SU-DHL-6 (cell line): ENCODE measurements around the gene DSN1.

Experiments
- CTCF ChIP-seq: fragments of 200-600 bp; sonication (generic); IDR thresholded peaks from one replicate; pipeline ENCODE4 v1.5.1; 2017; ENCODE audit warnings: antibody characterized with exemption, mild to moderate bottlenecking, low read length, moderate library complexity; ENCODE audit not compliant: insufficient read depth, poor library complexity, severe bottlenecking
- EZH2phosphoT487 ChIP-seq: fragments of 200-600 bp; sonication (generic), shearing (Covaris generic); conservative IDR thresholded peaks from 2 replicates; pipeline ENCODE4 v1.6.1; 2018; ENCODE audit warnings: mild to moderate bottlenecking, antibody characterized with exemption, low read length, moderate library complexity, mixed read lengths

DNA sequence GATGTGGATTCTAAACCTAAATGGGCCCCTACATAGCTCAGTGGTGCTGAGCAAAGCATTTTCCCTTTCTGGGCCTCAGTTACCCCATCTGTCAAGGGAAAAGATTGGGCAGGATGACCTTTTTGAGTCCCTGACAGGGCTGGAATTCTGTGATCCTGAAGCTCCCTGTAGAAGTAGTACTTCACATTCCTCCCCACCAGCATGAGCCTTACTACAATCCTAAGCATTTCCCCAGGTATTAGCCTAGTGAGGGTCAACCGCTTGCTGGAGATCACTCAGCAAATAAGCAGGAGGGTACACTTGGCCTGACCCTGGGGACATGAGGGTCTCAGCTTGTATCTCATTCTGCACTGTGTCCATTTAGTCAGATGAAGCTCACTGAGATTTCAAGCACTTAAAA lies 41.1 kb downstream of the DSN1 start:
- no peak for TF ChIP-seq CTCF
- no peak for TF ChIP-seq EZH2phosphoT487
